GM21825 (cell line): ENCODE data around the gene DSCAML1.

Source experiments
- ATAC-seq: cut with Tn5 transposase; IDR thresholded peaks from one replicate; pipeline ENCODE4 v1.9.1; 2021; ENCODE audit warnings: mild to moderate bottlenecking, moderate library complexity; ENCODE audit not compliant: unreplicated experiment

Gene DSCAML1

DNA sequence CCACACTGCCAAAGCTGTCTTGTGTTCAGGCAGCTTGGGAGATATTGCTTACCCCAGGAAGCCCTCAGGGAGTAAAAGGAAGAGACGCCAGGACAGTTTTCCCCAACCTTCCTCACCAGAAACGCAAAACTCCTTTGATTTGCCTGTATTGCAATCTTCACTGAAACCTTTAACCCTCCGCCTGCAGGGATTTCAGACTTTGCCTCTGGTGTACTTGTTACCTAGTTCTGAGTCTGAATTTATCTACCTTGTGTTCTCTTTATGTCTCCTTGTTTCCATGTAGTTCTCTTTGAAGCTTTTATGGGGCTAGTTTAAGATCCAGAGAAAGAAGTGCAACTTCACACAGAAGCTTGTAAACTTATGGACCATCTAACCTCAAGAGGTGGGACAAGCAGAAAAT is 154.2 kb downstream of the DSCAML1 start:
- ATAC-seq, result no peak

DNA sequence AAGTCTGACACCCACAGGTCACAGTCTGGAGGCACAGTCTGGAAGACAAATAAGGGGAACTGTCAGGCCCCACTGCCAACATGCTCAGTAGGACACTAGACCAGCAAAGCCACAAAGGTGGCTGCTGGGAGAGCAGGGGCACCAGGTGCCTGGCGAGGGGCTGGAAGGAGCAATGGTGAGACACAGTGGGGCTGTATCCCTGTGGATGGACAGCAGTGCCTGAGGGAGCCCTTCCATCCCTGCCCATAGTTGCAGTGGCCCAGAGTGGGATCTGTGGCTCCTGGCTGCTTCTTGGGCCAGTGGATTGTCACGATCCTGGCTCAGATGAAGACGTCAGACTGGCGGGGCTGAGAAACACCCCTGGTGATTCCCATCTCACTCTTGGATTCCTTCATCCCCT is 154.6 kb downstream of the DSCAML1 start:
- no peak for ATAC-seq

DNA sequence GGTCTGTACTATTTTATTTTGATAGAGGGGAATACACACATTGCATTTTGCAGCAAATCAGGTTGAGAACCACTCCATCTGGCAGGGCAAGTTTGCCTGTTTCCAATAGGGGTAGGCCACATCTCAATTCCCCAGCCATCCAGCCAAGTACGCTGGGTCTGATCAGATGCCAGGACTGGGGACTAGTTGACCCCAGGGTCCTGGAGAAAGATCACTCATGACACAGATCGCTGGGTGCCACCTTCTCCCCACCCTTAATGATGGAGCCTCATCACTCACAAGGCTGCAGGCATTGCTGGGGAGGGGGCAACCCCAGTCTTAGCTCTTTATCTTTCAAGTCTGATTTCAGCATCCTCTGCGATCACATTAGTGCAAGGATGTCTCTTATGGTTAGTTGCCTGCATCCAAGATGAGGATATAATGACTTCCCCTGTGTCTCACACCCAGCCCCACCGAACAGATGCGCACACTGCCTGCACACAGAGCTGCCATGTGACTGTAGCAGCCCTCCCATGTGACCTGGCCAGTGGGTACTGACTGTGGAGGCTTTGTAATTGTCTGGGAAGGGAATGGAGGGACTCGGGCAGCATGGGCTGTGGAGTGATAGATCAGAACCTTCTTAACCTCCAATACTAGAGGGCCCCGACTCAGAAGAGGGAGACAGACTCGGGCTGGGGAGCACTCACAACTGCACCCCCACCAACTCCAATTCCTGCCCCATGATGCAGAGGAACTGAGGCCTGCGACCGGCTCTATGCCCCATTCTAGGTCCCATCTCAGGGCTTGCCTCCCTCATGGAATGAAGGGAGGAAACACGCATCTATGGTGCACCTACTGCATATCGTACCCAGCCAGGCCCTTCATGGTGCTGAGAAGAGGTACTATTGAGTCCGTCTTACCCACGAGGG is 155.8 kb downstream of the DSCAML1 start:
- no peak for ATAC-seq

DNA sequence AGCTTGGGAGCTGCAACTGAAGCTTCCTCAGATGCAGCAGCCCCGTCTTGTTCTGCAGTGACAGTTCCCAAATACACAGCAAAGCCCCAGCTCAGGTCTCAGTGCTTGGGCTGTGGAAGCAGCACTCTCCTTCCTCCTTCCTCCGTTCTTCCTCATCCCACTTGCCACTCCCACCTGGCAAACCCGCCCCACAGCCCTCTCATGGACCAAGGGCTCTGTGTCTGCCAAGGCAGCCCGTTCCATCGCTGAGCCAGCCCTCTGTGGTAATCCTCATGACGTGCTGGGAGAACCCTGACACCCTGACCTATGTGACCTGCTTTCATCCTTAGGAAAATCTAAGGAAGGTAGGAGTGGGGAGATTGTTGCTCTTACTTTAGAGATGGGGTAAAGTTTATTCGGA is 157.0 kb downstream of the DSCAML1 start:
- ATAC-seq, result no peak

DNA sequence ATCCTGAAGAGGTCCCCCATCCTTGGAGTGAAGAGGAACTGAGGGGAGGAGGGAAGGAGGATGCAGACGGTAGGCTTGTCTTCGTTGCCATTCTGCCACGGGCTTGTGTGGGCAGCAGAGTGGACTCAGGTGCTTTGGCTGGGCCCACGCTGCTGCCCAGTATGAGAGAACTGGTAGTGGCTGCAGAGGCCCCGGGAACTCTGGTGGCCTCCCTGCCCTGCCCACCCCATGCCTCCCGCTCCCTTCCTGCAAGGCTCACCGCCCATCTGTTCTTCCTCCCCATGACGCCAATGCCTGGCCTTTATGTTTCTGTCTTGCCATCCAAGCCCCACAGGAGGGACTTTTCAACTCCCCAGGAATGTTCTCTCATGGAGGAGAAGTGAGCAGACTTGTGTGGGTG is 157.4 kb downstream of the DSCAML1 start:
- ATAC-seq, result no peak

DNA sequence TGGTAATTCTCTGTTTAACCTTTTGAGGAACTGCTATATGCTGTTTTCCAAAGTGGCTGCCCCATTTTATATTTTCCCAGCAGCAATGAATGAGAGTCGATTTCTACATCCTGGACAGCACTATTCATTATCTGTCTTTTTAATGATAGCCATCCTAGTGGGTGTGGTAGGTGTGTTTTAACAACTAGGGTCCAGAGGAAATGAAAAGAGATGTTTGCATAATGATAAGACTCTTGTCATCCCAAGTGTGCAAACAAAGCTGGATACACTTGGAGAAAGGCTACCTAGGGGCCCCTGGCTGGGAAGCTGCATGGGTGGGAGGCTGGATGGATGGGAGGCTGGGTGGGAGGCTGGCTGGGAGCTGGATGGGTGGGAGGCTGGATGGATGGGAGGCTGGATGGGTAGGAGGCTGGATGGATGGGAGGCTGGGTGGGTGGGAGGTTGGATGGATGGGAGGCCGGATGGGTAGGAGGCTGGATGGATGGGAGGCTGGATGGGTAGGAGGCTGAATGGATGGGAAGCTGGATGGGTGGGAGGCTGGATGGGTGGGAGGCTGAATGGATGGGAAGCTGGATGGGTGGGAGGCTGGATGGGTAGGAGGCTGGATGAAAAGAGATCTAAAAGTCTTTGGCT is 158.0 kb downstream of the DSCAML1 start:
- no peak for ATAC-seq

DNA sequence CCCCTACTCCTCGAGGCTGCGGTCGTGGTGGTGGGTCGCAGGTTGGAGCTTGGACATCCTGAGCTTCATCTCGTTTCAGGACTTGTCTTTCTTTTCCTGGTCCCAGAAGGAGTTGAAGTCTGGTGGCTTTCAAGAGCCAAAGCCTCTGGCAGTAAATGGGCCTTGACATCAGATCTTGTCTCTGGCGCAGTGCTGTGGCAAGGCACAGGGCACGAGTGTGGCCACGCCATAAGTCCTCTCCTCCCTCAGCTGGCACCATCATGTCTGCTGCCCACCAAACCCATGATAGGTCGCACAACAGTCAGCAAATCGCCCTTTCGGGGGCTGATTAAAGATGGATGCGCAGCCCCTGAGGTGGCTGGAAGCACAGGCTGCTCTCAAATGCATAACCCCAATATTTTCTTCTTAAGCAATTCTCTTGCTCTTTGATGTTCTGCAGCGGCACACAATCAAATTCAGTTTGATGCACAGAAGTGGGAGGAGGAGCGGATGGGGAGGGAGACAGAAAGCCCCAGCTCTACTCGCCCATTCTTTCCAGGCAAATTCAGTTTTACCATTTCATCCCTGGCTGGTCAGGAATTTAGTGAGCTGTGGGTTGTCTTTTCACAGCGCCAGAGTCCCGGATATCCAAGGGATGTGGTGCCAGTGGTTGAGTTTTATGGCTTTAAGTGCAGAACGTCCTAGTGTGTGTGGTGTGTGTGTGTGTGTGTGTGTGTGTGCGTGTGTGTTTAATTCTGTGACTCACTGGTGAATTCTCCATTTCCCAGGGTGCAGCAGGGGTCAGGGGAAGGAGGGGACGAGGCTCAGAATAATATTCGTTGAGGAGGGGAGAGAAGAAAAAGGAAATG is 162.0 kb downstream of the DSCAML1 start:
- ATAC-seq, result no peak

DNA sequence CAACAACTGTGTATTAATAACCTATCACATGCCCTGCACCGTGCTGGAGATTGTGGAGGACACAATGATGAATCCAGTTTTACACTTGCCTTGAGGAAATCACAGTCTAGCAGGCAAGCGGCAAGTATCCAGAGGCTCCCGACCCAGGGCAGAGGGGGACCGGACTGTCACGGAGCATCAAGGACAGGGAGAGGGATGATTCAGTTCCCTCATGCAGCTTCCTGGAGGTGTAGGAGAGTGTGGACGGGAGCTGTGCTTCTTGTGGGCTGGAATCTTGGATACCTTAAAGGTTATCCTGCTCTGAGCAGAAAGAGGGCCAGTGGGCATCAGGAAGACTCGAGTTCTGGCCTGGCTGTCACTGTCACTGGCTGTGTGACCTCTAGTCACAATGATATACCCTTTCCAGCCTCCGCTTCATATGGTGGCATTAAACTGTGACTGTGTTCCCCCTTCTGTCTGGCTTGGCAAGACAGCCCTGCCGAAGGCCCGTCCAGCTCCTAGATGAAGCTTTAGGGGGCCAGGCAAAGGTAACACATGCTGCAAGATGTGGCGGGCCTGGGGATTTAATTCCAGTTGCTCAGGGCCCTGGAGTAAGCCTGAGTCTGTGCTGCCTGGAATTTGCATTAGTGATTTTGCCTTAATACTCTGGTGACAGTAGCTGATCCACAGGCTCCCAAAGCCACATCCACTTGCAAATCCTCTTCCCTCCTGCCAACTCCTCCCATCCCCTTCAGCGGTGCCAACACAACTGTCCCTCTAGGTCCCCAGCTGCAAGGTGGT is 162.8 kb downstream of the DSCAML1 start:
- no peak for ATAC-seq

DNA sequence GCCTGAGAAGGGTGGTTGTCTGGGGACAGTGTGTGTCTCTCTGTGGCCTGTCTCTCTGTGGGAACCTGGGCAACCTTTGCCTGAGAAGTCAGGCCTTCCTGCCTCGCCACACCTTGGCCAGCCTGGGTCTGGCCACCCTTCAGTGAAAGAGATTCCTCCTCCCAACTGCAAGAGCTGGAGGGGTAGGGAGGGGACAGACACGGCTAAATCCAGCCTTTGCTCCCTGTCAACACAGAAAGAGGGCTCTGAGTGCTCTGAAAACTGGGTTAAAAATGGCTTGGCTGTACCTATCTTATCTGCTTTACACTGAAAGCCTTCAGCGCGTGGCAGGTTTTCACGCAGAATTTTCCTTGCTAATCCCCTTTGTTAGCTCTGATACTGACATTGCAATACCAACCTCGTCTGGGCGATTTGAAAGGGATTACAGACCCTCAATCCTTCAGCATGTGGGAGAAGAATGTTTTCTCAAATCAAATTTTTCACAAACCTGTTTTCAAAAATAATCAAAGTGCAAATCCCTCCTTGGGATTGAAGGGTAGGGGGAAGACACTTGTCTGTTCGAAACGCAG is 163.7 kb downstream of the DSCAML1 start:
- no peak for ATAC-seq

DNA sequence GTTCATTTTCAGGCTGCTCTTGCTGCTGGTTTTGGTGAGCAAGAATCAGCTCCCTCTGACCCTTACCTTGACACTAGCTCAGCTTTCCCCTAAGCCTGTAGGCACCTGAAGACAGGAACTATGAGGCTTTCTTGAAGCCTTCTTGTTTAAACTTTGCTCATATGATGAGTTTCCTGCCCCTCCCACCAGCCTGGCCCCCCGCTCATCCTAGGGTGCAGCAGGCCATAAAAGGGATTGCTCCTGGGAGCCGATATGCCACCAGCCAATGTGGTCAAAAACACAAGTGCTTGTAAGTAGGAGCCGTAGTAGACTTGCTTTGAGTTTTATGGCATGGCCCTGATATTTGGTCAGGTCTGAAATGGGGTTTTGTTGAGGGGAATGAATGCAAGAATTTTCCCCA is 164.7 kb downstream of the DSCAML1 start:
- ATAC-seq, result no peak

DNA sequence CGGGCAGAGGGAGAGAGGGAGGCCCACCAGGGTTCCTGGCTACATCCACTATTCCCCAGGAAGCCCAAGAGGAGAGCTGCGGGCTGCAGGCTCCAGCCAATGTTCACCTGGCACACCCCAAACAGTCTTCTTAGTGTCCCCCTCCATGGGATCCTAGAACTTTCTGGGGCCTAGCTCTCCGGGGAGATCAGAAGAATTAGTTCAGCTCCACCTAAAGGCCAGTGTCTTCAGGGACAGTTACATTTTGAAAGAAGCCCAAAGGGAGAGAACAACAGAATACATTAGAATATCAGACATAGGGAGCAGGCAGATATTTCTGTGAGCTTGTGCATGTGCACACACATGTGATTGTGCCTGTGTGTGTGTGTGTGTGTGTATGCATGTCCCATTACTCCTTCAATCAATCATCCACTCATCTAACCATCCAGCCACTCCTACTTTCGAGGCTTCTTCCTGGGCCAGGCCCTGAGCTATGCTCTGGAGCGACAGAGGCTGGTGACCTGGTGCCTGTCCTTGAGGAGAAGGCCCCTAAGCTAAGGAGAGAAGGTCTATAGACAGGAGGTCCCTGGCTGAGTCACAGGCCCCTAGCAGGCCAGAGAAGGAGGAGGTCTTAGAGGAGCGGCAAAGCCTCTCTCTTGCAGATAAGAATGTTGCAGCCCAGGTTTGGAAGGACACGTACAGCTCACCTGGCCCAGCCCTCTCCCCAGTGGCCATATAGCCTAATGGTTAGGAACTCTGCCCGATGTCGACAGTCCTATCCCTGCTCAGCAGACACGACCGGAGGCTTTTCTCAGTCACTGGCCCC is 165.5 kb downstream of the DSCAML1 start:
- ATAC-seq, result no peak

DNA sequence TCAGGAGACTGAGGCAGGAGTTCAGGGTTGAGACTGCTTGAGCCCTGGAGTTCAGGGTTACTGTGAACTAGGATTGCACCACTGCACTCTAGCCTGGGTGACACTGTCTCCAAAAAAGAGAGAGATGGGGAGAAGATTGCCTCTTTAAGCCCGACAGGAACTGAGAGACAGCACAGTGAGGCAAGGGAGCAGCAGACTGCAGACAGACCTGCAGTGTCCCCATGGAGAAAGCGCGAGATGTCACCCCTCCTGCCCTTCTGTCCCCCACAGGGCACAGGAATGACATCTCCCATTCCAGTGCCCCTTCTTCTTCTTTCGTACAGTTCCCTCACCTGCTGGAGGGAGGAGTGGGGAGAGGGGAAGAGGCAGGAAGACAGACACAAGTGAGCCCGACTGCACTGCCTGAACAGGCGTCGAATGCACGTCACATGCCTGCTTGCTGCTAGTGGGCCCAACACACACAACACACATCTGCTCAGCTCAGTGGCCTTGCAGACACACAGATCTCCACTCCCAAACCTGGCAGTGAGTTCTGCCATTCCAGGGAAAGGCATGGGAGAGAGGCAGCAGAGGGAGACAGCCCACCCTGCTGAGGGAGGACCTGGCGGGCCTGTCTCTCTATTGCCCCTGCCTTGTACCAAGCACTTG is 167.0 kb downstream of the DSCAML1 start:
- no peak for ATAC-seq

DNA sequence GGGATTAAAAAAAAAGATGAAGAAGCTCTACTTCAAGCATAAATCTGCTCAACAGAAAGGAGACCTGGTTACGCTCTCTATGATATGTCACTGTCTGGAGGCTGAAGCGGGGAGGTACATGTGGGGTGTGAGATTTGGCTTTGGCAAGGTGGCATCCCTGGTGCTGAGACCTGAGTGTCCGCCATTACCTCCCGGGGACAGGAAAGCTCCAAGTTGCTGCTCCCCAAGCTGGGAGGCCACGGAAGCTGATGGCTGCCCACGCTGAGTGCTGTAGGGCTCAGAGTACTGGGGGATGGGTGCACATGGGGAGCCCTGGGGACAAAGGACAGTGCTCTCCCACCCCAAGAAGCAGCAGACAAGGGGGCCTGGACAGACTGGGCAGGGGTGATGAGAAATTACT is 167.9 kb downstream of the DSCAML1 start:
- no peak for ATAC-seq

DNA sequence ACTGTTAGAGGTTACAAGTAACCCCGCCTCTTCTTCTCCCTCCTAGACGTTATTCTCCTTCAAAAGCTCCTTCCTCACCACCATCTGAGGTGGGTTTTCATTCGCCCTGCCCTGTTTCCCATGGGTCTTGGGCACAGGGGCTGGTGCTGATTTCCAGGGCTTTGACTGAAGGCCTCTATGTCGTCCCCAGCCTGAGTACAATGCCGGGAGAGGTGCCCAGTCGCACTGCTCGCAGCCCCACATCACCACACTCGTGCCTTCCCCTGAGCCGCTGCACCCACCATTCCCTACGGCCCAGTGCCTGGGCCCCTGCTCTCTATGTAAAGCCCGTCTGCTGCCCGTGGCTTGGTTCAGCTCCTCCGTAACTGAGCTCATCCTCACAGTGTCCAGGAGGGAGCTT is 169.8 kb downstream of the DSCAML1 start:
- no peak for ATAC-seq

DNA sequence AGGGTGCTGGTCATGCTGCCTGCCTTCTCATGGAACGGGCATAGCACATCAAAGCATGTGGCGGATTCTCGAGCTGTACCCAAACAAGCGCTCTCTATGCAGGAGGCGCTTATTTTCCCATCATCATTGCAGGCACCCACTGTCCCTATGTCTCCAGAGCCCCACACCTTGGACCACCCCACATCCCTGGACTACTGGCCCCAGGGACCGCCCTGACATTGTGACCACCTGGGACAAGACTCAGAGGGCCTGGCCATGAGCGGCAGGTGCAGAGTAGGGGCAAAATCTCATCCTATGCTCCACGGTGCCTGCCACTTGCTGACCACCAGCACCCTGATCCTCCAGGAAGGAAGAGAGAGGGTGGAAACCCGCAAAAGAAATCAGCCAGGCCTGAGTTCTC is 170.4 kb downstream of the DSCAML1 start:
- ATAC-seq, result no peak

DNA sequence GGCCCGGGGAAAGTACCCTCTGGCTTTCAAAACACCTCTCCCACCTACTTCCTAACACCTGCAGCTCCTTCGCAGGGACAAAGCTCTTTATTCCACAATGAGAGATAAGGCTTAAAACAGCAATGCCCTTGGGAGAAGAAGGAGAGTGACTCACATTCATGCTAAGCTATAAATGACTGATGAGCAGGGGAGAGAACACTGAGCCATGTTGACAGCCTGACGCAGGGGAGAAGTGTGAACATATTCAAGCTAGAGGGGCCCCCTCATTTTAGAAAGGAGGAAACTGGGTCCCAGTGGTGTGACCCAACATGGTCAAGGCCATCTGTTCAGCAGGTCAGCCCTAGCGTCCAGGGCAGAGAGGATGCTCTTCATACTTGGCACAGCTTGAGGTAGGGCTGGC is 171.8 kb downstream of the DSCAML1 start:
- no peak for ATAC-seq

DNA sequence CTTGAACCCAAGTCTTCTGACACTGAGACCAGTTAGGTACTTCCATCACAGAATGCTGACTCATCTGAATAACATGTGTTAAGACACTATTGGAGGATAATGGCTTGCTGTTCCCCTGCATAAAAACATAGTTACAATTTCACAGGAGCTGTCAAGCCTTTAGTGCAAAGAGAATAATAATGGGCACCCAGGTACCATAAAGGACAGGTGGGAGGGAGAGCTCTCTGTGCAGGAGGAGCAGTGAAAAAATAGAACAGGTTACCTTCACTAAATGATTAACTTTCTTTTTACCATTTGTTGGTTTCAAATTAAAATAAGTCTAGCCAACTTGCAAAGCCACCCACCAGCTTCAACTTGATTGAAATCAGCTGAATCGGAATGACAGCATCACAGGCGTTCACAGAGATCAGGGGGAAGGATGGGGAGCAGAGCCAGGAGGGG is 173.2 kb downstream of the DSCAML1 start:
- no peak for ATAC-seq

DNA sequence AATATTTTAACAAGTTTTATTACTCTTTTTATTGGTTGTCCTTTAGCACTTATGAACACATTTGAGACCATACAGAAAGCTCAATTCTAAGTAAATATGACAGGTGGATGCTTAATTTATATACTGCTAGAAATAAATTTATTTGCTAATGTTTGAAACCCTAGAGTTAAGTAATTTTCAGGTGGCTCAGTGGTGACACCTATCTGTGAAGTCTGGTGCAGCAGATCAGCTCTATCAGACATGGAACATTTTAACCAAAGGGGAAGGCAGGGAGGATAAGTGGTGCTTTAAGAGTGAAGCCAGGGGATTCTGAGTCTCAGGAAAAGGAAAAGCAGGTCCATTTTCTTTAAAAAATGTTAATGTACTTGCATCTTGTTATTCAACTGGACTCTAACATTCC is 175.8 kb downstream of the DSCAML1 start:
- no peak for ATAC-seq

DNA sequence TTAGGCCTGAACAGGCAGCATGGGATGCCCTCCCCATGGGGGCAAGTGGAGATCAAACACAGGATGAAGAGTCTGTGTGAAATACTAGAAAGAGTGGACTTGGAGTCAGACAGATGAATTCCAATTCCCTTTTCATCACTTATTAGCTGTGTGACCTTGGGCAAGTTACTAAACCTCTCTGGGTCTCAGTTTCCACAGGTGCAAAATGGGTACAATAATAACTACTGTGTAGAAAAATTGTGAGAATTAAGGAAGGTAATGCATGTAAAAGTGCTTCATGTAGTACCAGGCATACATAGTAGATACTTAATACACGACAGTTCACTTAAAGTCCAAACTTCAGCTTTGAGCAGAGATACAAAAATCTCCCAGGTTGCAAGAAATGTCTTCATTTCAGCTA is 176.4 kb downstream of the DSCAML1 start:
- ATAC-seq, result no peak
